ENCODE results near the gene CACNB2.

GRCh38 chr10:18490755-18491154 lies 350.5 kb downstream of the CACNB2 start:
- TF ChIP-seq CTCF (IDR thresholded peaks at IDR 0.05) (no peak), POLR2A (IDR thresholded peaks at IDR 0.05) (no peak)

All from tibial nerve (tissue), 3 donors.